ENCODE data around the gene SCEL.
"Not testable (repeated sequence)": the region's sequence is repeated elsewhere in the genome, so short reads cannot be mapped to it uniquely, and the experiment has no call there.

Gene SCEL

DNA sequence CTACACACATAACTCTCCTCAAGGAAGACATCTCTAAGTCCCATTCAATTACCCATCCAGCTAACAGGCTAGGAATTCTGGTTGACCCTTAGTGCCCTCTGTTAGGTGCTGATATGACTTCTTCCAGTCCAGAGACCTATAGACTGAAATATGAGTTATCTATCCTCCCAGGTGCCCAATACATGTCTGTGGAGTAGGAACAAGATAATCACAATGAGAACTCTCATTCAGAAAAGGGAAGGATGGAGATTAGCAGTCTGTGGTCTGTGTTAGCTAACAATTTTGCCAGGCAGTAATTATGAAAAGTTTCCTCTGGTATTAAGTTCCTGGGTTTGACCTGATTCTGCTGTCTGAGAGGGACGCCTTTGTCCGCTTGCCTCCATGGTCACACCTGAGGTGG lies 117.8 kb downstream of the SCEL start:
- DNase-seq (ENCODE audit: low read depth in 2 of 3, low spot score in 2 of 3), result no peak

DNA sequence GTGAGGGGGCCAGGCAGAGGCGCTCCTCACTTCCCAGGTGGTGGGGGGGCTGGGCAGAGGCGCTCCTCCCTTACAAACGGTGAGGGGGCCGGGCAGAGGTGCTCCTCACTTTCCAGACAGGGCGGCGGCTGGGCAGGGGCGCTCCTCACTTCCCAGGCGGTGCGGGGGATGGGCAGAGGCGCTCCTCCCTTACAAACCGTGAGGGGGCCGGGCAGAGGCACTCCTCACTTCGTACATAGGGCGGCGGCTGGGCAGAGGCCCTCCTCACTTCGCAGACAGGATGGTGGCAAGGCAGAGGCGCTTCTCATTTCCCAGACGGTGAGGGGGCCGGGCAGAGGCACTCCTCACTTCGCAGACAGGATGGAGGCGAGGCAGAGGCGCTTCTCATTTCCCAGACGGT lies 124.5 kb downstream of the SCEL start:
- not testable (repeated sequence) for DNase-seq (ENCODE audit: low read depth in 2 of 3, low spot score in 2 of 3)

DNA sequence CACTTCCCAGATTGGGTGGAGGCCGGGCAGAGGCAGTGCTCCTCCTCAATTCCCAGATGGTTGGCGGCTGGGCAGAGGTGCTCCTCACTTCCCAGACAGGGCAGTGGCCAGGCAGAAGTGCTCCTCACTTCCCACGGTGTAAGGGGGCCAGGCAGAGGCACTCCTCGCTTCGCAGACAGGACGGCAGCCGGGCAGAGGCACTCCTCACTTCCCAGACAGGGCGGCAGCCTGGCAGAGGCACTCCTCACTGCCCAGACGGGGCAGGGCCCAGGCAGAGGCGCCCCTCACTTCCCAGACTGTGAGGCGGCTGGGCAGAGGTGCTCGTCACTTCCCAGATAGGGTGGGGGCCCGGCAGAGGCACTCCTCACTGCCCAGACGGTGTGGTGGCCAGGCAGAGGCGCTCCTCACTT lies 125.3 kb downstream of the SCEL start:
- DNase-seq (ENCODE audit: low read depth in 2 of 3, low spot score in 2 of 3), result no peak

DNA sequence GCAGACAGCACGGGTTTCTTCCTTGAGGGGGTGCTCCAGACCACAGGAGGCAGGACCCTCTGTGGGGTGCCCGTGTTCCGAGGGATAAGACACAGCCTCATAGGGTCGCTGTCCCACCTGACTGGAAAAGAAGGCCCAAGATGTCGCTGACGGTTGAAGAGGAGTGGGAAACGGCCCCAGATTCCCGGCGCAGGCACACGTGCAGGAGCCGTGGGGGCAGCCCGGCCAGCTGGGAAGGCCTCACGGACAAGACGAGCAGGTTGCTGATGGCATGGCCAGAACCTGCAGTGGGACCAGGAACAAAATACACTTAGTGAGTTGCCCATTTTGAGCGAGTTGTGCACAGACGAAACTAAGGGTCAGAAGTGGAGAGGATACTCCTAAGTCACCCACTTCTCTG lies 126.8 kb downstream of the SCEL start:
- DNase-seq (ENCODE audit: low read depth in 2 of 3, low spot score in 2 of 3), result not testable (repeated sequence)

DNA sequence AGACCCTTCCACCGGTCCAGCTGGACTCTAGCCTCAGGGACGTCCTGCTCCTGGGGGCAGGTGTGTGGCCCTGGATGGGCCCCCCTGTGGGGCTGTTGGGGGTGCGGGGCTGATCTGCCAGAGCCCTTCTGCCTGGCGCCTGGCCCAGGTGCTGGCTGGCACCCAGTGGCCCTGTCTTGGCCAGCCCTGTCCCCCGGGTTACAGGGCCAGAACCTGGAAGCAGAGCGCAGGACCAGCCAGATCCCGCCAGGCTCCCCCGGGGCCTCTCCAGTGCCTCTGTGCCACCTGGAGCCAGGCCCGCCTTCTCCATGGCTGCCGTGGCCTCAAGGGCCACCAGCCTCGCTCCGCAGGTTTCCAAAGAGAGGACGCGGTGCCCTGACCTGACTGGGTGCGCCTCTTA lies 127.3 kb downstream of the SCEL start:
- not testable (repeated sequence) for DNase-seq (ENCODE audit: low read depth in 2 of 3, low spot score in 2 of 3)

DNA sequence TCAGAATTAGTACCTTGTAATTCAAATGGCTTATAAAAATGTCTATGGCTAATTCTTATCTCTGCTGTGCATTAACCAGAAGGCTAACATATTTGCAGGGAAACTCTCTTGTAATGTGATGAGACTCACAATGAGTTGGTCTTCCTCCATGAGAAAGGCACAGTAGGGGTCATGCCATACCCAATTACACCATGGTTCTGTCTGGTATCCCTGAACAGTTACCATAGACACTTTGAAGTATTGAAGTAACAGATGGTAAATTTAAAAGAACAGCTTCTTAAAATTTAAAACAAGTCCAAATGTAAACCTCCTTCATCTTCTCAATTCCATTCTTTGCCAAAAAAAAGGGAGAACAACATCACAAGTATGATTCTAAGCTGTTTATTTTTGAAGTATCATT lies 139.3 kb downstream of the SCEL start:
- DNase-seq (ENCODE audit: low read depth in 2 of 3, low spot score in 2 of 3), result no peak

DNA sequence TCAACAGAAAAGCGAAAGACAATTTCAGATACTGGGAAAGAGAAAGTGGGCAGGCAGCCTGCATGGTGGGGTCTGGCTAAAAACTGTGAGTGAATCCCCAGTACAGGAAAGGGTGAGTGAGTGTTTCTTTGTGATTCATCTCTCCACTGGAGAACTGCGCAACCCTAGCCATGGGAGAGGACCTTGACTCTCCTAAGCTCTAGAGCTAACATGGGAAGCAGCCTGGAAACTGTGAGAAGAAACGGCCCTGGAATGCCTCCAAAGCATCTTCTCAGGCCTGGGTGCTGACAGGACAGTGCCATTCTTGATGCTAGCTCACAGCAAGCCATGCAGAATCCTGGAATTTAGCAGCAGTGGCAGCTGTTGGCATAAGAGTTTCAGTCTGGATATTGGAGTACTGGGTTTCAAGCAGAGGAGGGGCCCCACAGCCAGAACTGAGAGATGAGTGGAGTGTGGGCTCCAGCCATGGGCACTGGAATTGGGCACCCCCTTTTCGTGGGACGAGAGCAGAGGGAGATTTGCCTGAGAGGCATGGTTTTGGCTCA lies 143.3 kb downstream of the SCEL start:
- no peak for DNase-seq (ENCODE audit: low read depth in 2 of 3, low spot score in 2 of 3)

DNA sequence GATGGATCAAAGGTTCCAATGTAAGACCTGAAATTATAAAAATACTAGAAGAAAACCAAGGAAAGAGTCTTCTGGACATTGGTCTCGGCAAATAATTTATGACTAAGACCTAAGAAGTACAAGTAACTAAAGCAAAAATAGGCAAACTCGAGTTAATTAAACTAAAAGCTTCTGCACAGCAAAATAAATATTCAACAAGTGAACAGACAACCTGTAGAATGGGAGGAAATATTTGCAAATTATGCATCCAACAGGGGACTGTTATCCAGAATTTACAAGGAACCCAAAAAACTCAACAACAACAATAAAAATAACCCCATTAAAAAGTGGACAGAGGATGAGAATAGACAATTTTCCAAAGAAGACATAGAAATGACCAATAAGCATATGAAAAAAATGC lies 152.3 kb downstream of the SCEL start:
- no peak for DNase-seq (ENCODE audit: low read depth in 2 of 3, low spot score in 2 of 3)

DNA sequence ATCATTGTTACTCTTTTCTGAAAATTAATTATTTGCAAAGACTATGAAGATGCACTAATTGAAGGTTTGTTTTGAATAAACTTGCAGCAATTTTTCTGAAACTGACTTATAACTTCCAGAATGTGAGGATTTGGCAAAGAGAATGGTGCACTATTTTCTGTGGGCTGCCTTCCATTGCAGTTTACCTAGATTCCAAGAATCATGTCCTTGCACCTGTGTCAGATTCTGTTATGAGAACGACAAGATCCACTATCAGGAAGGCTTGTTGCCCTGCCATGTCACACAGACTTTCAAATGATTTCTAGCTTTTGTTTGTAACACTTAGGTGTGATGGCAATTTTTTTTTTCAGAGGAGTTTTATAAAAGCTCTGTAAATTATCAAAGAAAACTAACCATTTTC lies 156.4 kb downstream of the SCEL start:
- no peak for DNase-seq (ENCODE audit: low read depth in 2 of 3, low spot score in 2 of 3)

DNA sequence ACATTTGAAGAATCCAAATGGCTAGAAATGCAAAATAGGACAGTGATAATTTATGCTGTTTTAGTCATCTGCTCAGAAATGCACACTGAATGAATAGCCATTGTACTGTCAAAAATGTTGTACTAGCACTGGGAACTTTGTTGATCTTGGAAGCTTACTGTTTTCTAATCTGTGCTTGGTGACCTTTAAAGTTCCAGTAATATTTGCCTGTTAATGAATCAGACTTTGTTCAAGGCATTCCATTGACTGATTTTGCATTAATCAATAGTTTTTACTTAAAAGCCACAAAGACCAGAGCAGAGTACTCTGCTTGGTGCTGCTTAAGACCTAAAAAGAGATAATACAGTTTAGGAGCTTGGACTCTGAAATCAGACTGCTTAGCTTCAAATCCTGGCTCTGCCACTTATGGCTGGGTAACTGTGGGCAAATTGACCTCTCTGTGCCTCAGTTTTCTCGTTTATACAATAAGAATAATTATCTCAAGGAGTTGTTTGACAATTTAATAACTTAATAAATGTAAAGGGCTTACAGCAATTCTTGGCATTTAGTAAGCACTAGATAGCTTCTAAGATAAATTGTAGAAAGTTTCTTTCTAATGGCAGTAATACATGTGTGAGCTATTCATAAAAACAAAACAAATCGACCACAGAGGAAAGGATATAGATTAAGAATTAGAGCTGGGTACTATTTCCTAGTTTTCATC lies 157.4 kb downstream of the SCEL start:
- DNase-seq (ENCODE audit: low read depth in 2 of 3, low spot score in 2 of 3), result no peak

DNA sequence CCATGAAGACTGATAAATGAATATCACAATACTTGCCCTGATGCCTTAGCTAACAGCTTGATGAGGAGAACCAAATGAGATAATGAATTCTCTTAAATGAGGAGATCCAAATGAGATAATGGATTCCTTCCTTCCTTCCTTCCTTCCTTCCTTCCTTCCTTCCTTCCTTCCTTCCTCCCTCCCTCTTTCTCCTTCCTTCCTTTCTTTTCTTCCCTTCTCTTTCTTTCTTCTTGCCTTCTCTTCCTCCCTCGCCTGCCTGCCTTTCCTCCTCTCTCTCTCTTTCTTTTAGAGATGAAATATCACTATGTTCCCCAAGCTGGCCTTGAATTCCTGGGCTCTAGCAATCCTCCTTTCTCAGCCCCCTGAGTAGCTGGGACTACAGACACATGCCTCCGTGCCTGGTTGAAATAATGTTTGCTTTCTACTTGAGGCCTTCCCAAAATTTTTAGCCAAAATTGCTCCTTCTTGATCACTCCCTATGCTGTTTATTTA lies 158.0 kb downstream of the SCEL start:
- DNase-seq (ENCODE audit: low read depth in 2 of 3, low spot score in 2 of 3), result no peak
